ENCODE data around the gene PTGER4.

- TF ChIP-seq POLR2A (IDR thresholded peaks at IDR 0.05; ENCODE audit: low read depth, low read length) (no peak), TAF1 (IDR thresholded peaks at IDR 0.05; ENCODE audit: borderline replicate concordance, low read depth, low read length) (no peak)
Observed at GRCh38 chr5:40666657-40667056, 13.1 kb upstream of the PTGER4 start.

All from GM12892 (cell line).